ENCODE results near the gene SHROOM3.

Gene SHROOM3

DNA sequence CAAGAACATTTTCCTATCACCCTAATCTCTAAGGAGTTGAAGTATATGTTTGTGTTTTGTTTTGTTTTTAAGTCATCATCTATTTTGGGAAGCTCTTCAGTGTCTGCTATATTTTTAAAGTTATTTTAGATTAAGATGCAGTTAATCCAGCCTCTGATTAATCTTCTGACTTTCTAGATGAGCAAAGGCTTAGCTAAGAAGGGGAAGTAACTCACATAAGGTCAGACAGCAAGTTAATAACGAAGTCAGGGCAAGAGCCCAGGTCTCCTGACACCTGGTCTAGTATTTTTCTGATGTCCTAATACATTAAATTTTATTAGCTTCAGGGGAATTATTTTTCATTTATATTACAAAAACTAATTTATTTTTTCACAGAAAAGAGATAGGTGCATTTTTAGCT, 294.4 kb downstream of the SHROOM3 start:
- DNase-seq, result no peak

DNA sequence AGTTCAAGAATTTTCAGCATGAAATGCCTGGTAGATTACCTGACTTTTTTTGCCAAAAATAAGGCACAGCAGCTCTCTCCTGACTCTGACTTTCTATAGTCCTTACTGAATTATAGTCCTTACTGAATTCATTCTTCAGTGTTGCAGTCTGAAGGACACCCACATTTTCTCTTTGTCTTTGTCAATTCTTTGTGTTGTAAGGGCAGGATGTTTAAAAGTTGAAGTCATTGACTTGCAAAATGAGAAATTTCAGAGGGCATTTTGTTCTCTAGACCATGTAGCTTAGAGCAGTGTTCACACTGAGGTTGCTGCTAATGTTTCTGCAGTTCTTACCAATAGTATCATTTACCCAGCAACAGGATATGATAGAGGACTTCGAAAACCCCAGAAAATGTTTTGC, 295.0 kb downstream of the SHROOM3 start:
- no peak for DNase-seq

DNA sequence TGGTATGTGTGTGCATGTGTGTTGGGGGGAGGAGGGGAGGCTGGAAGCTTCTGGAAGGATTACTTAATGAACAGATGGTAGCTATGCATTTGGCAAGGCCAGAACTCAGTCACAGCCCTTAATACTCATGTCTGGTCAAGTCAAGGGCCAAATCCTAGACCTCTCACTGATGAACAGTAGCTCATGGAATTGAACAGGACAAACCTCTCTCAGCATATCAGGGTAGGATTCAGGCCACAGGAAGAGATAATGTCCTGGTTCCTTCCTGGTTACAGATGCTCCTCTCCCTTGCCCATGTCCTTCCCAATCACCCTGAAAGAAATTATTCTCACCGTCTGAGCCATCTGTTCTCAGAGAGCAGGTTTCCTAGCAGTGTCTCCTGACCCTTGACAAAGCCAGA, 297.2 kb downstream of the SHROOM3 start:
- no peak for DNase-seq

DNA sequence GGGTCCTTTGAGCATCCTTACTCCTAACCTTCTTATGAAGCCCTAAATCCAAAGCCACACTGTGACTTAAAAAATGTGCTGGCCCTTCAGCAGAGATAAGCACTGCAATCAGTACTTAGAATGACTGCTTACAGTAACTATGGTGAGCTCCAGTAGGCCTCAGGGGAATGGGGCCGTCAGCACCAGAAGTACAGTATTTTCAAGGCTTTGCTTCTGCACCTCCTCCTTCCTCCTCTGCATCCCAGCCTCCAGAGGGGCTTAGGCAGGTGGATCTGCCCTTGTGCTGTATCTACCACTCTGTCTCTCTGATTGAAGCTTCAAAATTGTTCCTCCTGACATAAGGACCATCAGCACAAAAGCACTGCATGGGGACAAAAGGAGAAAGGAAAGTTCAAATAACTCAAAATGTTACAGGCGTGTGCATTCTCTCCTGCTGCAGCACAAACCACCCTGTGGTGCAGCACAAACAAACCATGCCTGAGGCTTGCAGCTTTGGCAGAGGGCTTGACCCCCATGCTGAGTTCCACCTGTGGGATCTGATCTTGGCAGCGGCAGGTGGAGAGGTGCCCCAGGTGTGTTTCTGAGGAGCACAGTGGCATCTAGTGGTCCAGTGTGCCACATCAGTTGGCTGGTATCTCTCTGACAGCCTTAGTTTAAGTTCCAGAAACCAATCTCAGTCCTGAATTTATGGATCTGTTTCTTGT, 298.2 kb downstream of the SHROOM3 start:
- no peak for DNase-seq

DNA sequence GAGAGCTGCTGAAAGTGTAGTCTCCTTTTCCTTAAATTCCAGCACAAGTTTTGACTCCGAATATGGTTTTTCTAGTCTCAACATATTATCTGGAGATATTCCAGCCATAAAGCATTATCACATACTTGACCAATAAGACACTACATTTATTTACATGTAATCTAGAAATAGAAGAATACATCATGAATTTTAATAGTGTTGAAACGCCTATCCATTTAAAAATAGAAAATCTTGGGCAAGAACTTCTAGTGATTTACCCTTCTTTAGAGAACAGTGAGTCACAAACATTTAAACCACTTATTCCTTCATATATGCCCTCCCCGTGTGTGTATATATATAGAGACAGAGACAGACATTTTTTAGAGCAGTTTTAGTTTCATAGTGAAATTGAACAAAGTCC, 301.4 kb downstream of the SHROOM3 start:
- DNase-seq, result no peak

DNA sequence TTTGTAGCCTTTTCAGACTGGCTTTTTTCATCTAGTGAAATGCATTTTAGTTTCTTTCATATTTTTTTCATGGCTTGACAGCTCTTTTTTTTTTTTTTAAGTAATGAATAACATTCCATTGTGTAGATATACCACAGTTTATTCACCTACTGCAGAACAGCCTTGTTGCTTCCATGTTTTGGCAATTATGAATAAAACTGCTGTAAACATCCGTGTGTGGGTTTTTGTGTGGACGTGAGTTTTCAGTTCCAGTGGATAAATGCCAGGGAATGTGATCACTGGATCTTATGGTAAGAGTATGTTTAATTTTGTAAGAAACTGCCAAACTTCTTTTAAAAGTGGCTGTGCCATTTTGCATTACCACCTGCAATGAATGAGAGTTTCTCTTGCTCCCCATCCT, 302.2 kb downstream of the SHROOM3 start:
- no peak for DNase-seq

DNA sequence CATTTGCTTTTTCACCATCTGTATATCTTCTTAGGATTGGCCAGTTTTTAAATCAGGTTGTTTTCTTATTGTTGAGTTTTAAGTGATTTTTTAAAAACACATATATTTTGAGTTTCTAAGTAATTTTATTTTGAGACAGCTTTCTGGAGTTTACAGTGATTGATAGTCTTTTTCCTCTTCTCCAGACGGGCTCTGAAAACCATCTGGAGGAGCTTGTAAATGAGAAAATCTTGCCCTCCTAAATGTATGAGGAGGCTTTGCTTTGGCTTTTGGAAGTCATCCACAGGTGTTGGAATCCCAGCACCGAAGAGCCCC, 302.7 kb downstream of the SHROOM3 start:
- no peak for DNase-seq

DNA sequence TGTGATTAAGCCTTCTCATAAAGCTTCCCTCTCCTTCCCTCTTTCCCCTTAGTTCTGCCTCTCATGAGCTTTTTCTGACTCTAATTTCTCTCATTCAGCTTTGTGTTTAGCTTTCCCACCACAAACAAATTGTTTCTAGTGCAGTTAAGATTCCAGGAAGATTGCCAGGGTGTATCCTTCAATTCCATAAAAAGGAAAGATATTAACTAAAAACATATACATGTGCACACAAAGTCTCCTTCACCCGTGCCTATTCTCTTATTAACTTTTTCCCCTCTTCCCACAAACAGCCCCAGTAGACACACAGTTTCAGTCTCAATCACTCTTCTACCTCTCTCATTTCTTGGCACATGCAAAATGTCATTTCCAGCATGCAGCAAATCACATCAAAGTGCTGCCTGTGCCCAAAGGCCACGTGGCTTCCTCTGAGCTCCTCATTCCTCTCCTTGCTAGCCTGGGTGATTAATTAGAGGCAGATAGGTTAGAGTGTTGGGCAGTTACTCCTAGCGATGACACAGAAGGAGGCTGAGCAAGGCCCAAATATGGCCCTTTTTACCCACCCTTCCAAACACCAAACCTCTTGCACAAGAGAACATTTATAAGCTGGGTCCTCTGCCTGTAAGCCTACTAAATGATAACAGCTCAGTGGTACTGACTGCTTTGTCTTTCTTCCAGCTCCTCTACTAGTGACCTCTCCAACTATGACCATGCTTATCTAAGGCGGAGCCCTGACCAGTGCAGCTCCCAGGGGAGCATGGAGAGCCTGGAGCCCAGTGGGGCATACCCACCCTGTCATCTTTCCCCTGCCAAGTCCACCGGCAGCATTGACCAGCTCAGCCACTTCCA, 303.3 kb downstream of the SHROOM3 start:
- DNase-seq, result peak in 1 of 5 experiments; percentile 49

DNA sequence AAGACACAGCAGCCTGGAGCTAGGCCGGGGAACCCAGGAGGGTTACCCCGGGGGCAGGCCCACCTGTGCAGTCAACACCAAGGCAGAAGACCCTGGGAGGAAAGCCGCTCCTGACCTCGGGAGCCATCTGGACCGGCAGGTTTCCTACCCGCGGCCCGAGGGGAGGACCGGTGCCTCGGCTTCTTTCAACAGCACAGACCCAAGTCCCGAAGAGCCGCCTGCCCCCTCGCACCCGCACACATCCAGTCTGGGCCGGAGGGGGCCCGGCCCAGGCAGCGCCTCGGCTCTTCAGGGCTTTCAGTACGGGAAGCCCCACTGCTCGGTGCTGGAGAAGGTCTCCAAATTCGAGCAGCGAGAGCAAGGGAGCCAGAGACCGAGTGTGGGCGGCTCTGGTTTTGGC, 305.2 kb downstream of the SHROOM3 start:
- DNase-seq, result no peak

DNA sequence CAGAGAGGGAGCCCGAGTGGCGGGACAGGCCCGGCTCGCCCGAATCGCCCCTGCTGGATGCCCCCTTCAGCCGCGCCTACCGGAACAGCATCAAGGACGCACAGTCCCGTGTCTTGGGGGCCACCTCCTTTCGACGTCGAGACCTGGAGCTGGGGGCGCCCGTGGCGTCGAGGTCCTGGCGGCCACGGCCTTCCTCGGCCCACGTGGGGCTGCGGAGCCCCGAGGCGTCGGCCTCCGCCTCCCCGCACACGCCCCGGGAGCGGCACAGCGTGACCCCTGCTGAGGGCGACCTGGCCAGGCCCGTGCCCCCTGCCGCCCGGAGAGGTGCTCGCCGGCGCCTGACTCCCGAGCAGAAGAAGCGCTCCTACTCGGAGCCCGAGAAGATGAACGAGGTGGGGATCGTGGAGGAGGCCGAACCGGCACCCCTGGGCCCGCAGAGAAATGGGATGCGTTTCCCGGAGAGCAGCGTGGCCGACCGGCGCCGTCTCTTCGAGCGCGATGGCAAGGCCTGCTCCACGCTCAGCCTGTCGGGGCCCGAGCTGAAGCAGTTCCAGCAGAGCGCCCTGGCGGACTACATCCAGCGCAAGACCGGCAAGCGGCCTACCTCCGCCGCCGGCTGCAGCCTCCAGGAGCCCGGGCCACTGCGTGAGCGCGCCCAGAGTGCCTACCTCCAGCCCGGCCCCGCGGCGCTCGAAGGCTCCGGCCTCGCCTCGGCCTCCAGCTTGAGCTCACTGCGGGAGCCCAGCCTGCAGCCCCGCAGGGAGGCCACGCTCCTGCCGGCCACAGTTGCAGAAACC, 306.0 kb downstream of the SHROOM3 start:
- no peak for DNase-seq

DNA sequence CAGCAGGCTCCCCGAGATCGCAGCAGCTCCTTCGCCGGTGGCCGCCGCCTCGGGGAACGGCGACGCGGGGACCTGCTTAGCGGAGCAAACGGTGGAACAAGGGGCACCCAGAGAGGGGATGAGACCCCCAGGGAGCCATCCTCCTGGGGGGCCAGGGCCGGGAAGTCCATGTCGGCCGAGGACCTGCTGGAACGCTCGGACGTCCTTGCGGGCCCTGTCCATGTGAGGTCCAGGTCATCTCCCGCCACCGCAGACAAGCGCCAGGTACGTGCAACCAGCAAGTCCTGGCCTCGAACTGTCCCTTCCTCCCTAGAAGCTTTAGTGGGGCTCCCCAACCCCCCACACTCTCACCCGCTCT, 306.6 kb downstream of the SHROOM3 start:
- DNase-seq, result no peak

DNA sequence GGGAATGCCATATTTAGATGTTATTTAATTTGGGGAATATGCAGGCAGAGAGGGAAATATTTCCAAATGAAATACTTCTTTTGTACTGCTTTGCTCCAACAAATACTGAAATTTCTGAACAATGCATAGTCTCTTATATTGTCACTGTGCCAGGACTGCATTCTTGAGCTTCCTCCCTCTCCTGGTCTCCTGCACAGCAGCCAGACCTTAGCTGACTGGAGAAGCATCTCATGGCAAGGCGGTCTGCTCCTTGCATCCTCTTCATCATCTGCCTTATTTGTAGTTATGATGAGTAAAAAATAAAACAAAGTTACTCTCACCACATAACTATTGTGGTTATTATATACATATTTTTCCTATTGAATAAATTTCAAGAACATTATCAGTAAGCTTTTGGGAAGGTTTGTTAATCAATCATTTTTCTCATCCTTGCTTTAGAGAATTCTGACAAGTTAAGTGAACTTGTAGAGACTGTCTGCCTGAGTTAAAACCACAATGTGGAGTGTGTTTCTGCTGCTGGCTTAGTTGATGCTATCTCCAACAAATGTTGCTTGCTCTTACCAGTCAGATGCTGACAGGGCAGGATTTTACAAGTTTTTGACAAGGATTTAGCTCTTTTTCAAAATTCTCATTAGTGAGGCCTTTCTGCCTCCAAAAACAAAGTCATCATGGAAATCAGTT, 309.4 kb downstream of the SHROOM3 start:
- DNase-seq, result peak in 1 of 5 experiments; percentile 60

DNA sequence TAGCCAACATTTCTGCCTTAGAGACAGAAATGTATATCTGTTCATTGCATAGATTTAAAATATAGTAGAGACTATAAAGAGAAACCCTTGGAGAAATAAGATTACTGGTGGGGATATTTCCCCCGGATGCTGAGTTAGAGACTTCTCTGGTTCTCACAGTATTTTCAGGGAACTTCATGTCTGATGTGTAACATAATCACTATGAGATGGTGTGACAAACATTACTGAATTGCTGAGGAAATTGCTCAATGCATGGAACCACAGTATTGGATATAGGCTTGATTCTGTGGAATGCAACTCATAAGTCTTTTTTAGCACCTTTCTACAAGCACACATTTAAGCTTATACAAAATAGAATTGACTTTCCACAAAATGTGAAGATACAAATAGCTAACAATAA, 310.2 kb downstream of the SHROOM3 start:
- DNase-seq, result no peak

DNA sequence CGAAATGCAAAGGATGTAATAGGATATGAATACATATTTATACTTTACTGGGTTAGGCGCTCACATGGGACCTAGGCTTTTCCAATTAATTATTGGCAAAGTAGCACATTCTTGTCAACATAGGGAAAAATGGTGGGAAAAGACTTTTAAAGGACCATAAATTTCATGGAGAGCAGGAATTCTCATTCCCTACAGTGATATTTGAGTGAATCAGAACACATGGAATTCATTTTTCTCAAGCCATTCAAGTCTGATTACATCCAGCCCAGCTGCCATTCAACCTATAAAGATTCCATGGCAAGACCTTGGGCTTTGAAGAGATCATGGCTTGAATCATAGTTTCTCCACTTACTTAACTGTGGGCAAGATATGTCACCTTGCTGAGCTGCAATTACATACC, 312.5 kb downstream of the SHROOM3 start:
- no peak for DNase-seq

DNA sequence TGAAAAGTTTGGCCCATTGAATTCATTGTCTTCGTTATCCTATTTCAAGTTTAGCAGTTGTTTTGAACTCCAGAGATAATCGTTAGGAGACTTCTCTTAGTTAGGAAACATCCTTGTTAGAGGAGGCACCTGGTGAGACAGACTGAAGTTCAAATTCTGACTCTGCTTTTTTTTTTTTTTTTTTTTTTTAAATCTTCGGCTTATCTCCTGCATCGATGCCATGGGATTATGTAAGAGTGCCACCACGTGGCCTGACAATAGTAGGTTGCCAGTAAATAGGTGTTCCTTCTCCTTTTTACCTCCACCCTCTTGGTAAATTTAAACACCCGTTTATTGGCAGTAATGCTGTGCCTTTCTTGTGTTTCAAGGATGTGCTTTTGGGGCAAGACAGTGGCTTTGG, 313.6 kb downstream of the SHROOM3 start:
- peak in 1 of 5 experiments; percentile 39 for DNase-seq

DNA sequence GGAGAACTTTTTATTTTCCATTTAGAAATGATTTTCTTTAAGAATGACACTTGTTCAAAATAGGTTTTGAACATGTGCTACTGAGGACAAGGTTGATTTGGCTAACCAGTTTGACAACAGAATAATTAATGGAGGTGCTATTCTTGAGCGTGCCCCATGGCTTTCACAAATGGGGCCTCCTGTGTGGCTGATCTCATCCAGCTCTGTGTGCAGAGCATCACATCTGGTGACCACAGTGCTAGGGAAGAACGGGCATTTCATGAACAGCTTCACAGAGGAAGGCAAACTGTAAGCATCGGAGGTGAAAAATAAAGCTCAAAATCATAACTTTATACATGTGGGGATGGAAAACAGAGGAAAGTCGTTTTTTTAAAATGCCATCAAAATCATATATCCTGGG, 314.3 kb downstream of the SHROOM3 start:
- DNase-seq, result no peak

DNA sequence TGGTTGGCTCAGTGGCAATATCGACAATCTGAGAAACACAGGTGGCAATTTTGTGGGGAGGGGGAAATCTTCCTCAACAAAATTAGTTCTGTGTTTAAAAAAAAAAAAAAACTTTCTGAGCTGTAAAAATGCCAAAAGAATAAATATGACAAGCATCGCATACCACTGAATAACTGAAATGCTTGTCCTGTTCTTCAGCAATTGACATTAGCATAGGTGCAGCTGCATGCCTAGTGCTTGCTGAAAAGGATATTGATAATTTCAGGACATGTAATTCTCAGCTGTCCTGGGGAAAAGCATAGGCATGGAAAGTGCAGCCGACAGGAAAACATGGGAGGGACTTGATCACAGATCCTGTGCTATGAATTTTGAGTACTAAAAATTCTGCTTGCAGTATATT, 315.7 kb downstream of the SHROOM3 start:
- DNase-seq, result no peak

DNA sequence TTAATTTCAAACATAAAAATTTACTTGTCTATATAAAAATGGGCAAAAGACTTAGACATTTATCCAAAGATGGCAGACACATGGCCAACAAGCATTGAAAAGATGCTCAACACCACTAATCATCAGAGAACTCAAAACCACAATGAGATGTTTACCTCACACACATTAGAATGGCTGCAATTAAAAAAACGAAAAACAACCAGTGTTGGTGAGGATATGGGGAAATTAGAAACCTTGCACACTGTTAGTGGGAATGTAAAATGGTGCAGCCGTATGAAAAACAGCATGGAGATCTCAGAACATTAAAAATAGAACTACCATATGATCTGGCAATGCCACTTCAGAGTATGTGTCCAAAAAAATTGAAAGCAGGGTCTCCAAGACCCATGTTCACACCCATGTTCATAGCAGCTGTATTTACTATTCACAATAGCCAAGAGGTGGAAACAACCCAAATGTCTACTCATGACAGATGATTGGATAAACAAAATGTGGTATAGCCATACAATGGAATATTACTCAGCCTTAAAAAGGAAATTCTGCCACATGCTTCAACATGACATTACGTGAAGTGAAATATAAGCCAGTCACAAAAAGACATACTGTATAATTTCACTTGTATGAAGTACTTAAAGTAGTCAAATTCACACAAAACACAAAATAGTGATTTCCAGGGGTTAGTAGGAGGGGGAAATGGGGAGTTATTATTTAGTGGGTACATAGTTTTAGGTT, 316.7 kb downstream of the SHROOM3 start:
- no peak for DNase-seq

DNA sequence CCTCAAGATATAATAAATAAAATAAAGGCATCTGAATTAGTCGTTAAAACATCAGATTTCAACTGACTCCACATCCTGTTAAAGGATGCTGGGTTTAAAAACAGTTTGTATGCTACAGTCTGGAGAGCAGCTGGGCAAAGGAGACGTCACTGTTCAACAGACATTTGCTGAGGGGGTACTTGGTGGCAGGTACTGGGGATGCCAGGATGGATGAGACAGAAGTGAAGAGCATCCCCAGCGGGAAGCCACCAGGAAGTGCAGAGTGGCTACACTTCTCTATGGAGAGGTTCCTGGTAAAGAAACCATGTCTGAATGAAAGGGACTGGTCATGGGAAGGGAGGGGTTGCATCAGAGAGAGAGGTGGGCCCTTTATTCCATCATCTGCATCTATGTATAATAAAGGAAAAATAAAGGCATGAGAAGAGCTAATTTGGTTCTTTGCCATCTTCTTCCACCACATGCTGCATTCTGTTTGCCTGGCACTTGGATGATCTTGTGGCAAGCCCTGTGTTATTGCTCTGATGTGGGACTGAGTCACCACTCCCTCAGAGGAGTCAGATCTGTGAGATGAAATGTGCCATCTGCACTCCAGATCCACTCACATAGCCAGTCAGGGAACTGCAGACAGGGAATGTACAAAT, 318.0 kb downstream of the SHROOM3 start:
- peak in 1 of 5 experiments; percentile 23 for DNase-seq

DNA sequence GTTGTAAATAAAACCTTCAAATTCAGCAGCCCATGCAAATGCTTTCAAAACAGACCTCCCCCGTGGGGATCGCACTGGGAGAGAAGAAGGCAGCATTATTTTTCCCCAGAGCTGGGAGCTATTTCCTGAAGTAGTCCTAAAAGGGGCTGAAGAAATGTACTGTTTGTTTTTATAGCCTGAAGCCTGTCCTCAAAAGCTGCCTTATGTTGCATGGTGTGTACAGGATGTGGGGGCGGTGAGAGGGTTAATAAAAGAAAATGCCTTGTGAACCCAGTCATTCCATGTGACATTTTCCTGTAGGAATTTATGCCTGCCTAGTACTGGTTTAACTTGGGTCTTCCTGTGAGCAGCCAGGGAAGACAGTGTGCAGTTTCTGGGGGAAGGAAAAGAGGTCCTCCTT, 318.8 kb downstream of the SHROOM3 start:
- no peak for DNase-seq

DNA sequence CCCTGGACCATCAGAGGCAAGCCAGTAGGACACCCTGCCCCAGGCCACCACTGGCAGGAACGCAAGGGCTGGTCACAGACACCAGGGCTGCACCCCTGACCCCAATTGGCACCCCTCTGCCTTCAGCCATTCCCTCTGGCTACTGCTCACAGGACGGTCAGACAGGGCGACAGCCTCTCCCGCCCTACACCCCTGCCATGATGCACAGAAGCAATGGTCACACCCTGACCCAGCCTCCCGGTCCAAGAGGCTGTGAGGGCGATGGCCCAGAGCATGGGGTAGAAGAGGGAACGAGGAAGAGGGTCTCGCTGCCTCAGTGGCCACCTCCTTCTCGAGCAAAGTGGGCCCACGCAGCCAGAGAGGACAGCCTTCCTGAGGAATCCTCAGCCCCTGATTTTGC, 319.4 kb downstream of the SHROOM3 start:
- no peak for DNase-seq

DNA sequence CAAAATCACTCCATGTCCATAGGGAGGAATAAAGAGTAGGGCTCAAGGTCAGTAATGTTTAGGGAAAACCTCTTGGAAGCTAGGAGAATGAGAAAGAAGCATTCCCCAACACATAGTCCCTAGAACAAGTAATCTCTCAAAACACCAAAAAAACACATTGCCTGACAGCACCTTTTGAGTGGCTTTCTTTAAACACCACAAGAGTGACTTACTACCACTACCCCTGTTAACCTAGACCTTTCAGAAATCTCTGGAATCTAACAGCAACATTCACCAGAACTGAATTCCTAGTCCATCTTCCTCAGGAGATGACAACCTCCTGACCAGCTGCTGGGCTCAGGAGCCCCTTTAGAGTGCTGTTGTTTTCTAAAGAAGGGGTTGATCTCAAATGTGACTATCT, 320.7 kb downstream of the SHROOM3 start:
- DNase-seq, result no peak

Measured in T-helper 2 cell (primary cell).